ENCODE data around the gene CAPN5.
"Not testable (repeated sequence)": the region's sequence is repeated elsewhere in the genome, so short reads cannot be mapped to it uniquely, and the experiment has no call there.

Gene CAPN5

GRCh38 chr11:77085652-77086051, 18.9 kb downstream of the CAPN5 start:
- DNase-seq, result no peak

GRCh38 chr11:77086521-77087472, 20.0 kb downstream of the CAPN5 start:
- no peak for DNase-seq

- DNase-seq, result no peak
Measured at GRCh38 chr11:77087723-77088225, 21.0 kb downstream of the CAPN5 start.

GRCh38 chr11:77088236-77089003, 21.6 kb downstream of the CAPN5 start:
- no peak for DNase-seq

- DNase-seq, result no peak
Measured at GRCh38 chr11:77089004-77089545, 22.3 kb downstream of the CAPN5 start.

- no peak for DNase-seq
Measured at GRCh38 chr11:77090046-77090372, 23.2 kb downstream of the CAPN5 start.

- DNase-seq, result no peak
Measured at GRCh38 chr11:77090373-77091111, 23.8 kb downstream of the CAPN5 start.

- DNase-seq, result peak; percentile 64
Measured at GRCh38 chr11:77091146-77091940, 24.6 kb downstream of the CAPN5 start.

GRCh38 chr11:77092382-77092781, 25.6 kb downstream of the CAPN5 start:
- no peak for DNase-seq

- DNase-seq, result no peak
Measured at GRCh38 chr11:77093056-77093891, 26.5 kb downstream of the CAPN5 start.

- DNase-seq, result no peak
Measured at GRCh38 chr11:77093987-77094840, 27.4 kb downstream of the CAPN5 start.

GRCh38 chr11:77094841-77095365, 28.1 kb downstream of the CAPN5 start:
- DNase-seq, result no peak

GRCh38 chr11:77095551-77096490, 29.1 kb downstream of the CAPN5 start:
- no peak for DNase-seq

GRCh38 chr11:77096591-77097019, 29.8 kb downstream of the CAPN5 start:
- DNase-seq, result no peak

- not testable (repeated sequence) for DNase-seq
Measured at GRCh38 chr11:77097180-77097579, 30.4 kb downstream of the CAPN5 start.

- no peak for DNase-seq
Measured at GRCh38 chr11:77100166-77101042, 33.6 kb downstream of the CAPN5 start.

- peak; percentile 31 for DNase-seq
Measured at GRCh38 chr11:77101043-77101537, 34.3 kb downstream of the CAPN5 start.

All from EL (cell line).